BE2C (cell line): ENCODE results near the gene ZNF606.

Experiments
- DNase-seq: peaks from one replicate; pipeline ENCODE4 v3.0.0-alpha.2; 2020
- H3K27me3 ChIP-seq: fragments of 250-450 bp; sonication (Bioruptor Pico); 2 replicates; pipeline ENCODE4 v1.5.1; 2020; ENCODE audit warnings: mild to moderate bottlenecking
- H3K36me3 ChIP-seq: fragments of 250-450 bp; sonication (Bioruptor Pico); 2 replicates; pipeline ENCODE4 v1.5.1; 2020; ENCODE audit warnings: mild to moderate bottlenecking
- H3K4me1 ChIP-seq: fragments of 250-450 bp; sonication (Bioruptor Pico); 2 replicates; pipeline ENCODE4 v1.5.1; 2020
- H3K4me3 ChIP-seq: 2 replicates; pipeline ENCODE4 v1.5.1; 2011; ENCODE audit warnings: low read depth, low read length
- H3K9me3 ChIP-seq: fragments of 250-450 bp; sonication (Bioruptor Pico); 2 replicates; pipeline ENCODE4 v1.5.1; 2020
- TF ChIP-seq, protein P1 (sequence below): IDR thresholded peaks from 2 replicates; pipeline ENCODE4 v1.5.1; 2012; ENCODE audit warnings: mild to moderate bottlenecking, low read depth, low read length

ZNF606 gene

DNA sequence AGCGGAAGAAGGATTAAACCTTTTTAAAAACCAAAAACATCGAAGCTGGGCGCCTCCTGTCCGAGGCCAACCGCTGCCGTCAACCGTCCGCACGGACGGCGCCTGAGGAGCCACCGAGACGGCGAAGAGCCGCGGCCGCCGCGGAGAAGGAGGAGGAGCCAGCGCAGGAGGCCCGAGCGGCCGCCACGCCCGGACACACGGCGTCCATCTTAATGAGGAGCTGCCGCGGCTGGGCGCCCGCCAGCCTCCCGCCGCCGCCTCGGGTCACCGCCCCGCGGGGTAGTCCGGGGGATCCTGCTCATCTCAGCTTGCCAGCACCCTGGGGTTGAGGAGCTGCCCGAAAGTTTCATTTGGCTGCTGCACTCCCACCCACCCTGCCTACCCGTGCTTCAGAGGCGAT, 41.8 kb upstream of the ZNF606 start:
- no peak overlapping the region for H3K4me3 ChIP-seq
- no peak for DNase-seq
- no peaks in the 10 kb centered on the region for H3K36me3 ChIP-seq
- H3K9me3 ChIP-seq, result no peaks in the 10 kb centered on the region; the same call in 1 of the 2 replicates
- TF ChIP-seq, protein P1, sequence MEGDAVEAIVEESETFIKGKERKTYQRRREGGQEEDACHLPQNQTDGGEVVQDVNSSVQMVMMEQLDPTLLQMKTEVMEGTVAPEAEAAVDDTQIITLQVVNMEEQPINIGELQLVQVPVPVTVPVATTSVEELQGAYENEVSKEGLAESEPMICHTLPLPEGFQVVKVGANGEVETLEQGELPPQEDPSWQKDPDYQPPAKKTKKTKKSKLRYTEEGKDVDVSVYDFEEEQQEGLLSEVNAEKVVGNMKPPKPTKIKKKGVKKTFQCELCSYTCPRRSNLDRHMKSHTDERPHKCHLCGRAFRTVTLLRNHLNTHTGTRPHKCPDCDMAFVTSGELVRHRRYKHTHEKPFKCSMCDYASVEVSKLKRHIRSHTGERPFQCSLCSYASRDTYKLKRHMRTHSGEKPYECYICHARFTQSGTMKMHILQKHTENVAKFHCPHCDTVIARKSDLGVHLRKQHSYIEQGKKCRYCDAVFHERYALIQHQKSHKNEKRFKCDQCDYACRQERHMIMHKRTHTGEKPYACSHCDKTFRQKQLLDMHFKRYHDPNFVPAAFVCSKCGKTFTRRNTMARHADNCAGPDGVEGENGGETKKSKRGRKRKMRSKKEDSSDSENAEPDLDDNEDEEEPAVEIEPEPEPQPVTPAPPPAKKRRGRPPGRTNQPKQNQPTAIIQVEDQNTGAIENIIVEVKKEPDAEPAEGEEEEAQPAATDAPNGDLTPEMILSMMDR, result no peak
- no peaks in the 10 kb centered on the region for H3K4me1 ChIP-seq
- no peaks in the 10 kb centered on the region for H3K27me3 ChIP-seq

GRCh38 chr19:58042495-58043340, 40.1 kb upstream of the ZNF606 start:
- H3K27me3 ChIP-seq, result no peaks in the 10 kb centered on the region
- no peak overlapping the region for H3K4me3 ChIP-seq
- peaks cover 3% of the 10 kb centered on the region; the same call in 1 of the 2 replicates for H3K9me3 ChIP-seq
- DNase-seq, result no peak
- TF ChIP-seq, protein P1, result no peak
- no peaks in the 10 kb centered on the region for H3K4me1 ChIP-seq
- no peaks in the 10 kb centered on the region for H3K36me3 ChIP-seq

- Histone ChIP-seq H3K9me3 (peaks cover 3% of the 10 kb centered on the region; the same call in 1 of the 2 replicates), H3K4me3 (no peak overlapping the region), H3K36me3 (no peaks in the 10 kb centered on the region), H3K27me3 (no peaks in the 10 kb centered on the region), H3K4me1 (no peaks in the 10 kb centered on the region)
- TF ChIP-seq, protein P1, result no peak
- no peak for DNase-seq
Observed at GRCh38 chr19:58040751-58041525, 38.3 kb upstream of the ZNF606 start.

DNA sequence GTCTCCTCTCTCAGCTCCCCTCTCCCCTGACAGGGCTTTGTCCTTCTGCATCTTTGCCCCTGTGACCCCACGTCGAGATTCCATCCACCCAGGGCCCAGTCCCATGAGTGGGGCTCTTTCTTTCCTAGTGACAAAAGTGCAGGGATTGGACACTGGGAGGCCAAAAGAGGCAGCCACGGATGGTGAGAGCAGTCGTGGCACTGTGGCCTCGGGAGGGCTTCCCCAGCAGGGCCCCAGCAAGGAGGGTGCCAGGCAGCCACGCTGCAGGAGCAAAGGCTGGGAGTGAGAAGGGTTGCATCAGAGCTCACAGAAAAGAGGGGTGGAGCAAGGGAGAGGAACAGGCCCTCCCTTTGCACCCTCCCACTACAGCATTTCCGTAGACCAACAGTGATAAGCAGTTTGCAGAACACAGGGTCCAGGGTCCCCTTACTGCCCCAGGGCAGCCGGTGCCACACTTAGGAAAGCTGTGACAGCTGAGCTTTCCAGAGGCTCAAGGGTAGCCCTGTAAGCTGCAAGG, 36.1 kb upstream of the ZNF606 start:
- no peak overlapping the region for H3K4me3 ChIP-seq
- no peaks in the 10 kb centered on the region for H3K27me3 ChIP-seq
- H3K9me3 ChIP-seq, result peaks cover 3% of the 10 kb centered on the region; the same call in 1 of the 2 replicates
- no peaks in the 10 kb centered on the region for H3K4me1 ChIP-seq
- H3K36me3 ChIP-seq, result no peaks in the 10 kb centered on the region
- no peak for DNase-seq
- TF ChIP-seq, protein P1, result no peak

DNA sequence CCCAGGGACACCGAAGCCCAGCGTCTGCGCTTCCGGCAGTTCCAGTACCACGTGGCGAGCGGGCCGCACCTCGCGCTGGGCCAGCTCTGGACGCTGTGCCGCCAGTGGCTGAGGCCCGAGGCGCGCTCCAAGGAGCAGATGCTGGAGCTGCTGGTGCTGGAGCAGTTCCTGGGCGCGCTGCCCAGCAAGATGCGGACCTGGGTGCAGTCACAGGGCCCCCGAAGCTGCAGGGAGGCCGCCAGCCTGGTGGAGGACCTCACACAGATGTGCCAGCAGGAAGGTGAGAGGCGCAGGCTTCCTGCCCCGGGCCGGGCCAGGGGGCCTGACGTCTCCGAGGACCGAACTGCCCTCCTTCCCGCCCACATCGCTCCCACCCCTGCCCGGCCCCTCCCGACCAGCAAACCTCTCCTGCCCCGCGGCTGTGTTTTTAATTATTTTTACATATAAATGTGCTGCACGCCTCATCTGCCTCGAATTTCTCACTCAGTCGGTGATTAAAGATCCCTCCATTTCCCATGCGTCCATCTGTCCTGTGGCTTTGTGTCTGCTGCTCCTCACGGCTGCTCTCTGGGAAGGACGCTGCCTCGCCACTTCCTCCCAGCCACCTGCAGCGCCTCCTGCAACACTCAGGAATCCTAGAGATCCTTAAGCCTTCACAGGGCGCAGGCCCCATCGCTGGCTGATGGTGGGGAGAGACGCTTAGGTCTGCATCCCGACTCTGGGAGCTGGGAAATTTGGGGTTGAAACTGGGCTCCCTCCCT, 35.5 kb upstream of the ZNF606 start:
- Histone ChIP-seq H3K9me3 (peaks cover 3% of the 10 kb centered on the region; the same call in 1 of the 2 replicates), H3K4me1 (no peaks in the 10 kb centered on the region), H3K36me3 (no peaks in the 10 kb centered on the region), H3K27me3 (no peaks in the 10 kb centered on the region), H3K4me3 (no peak overlapping the region)
- DNase-seq, result peak; percentile 26
- TF ChIP-seq, protein P1, result no peak
